ENCODE measurements around the gene FOXD4L3.
"Not testable (repeated sequence)": the region's sequence is repeated elsewhere in the genome, so short reads cannot be mapped to it uniquely, and the experiment has no call there.

The FOXD4L3 gene

GRCh38 chr9:68302567-68302966 is at the start of gene FOXD4L3:
TSS of gene FOXD4L3 (plus strand) at chr9:68302867. CDS start at chr9:68302952, 85 bp downstream.
- not testable (repeated sequence) for DNase-seq (ENCODE audit: low spot score)

GRCh38 chr9:68281041-68281440 is 21.6 kb upstream of the FOXD4L3 start:
- not testable (repeated sequence) for DNase-seq (ENCODE audit: low spot score)

GRCh38 chr9:68303771-68304170 is 1.1 kb downstream of the FOXD4L3 start:
- DNase-seq (ENCODE audit: low spot score) = not testable (repeated sequence)

- not testable (repeated sequence) for DNase-seq (ENCODE audit: low spot score)
Observed at GRCh38 chr9:68304212-68304611, 1.5 kb downstream of the FOXD4L3 start.

- DNase-seq (ENCODE audit: low spot score) = not testable (repeated sequence)
Observed at GRCh38 chr9:68304777-68305176, 2.1 kb downstream of the FOXD4L3 start.

- DNase-seq (ENCODE audit: low spot score) = not testable (repeated sequence)
Observed at GRCh38 chr9:68305680-68306285, 3.1 kb downstream of the FOXD4L3 start.

GRCh38 chr9:68306391-68306964 is 3.8 kb downstream of the FOXD4L3 start:
- not testable (repeated sequence) for DNase-seq (ENCODE audit: low spot score)

- not testable (repeated sequence) for DNase-seq (ENCODE audit: low spot score)
Observed at GRCh38 chr9:68307127-68307526, 4.5 kb downstream of the FOXD4L3 start.

GRCh38 chr9:68307654-68308053 is 5.0 kb downstream of the FOXD4L3 start:
- not testable (repeated sequence) for DNase-seq (ENCODE audit: low spot score)

GRCh38 chr9:68311208-68311607 is 8.5 kb downstream of the FOXD4L3 start:
- not testable (repeated sequence) for DNase-seq (ENCODE audit: low spot score)

GRCh38 chr9:68318209-68318608 is 15.5 kb downstream of the FOXD4L3 start:
- not testable (repeated sequence) for DNase-seq (ENCODE audit: low spot score)

- not testable (repeated sequence) for DNase-seq (ENCODE audit: low spot score)
Observed at GRCh38 chr9:68323749-68324148, 21.1 kb downstream of the FOXD4L3 start.

GRCh38 chr9:68324518-68324917 is 21.9 kb downstream of the FOXD4L3 start:
- not testable (repeated sequence) for DNase-seq (ENCODE audit: low spot score)

GRCh38 chr9:68329106-68329505 is 26.4 kb downstream of the FOXD4L3 start:
- not testable (repeated sequence) for DNase-seq (ENCODE audit: low spot score)

GRCh38 chr9:68330531-68331173 is 28.0 kb downstream of the FOXD4L3 start:
- not testable (repeated sequence) for DNase-seq (ENCODE audit: low spot score)

- not testable (repeated sequence) for DNase-seq (ENCODE audit: low spot score)
Observed at GRCh38 chr9:68332122-68332521, 29.5 kb downstream of the FOXD4L3 start.

- DNase-seq (ENCODE audit: low spot score) = not testable (repeated sequence)
Observed at GRCh38 chr9:68335935-68336334, 33.3 kb downstream of the FOXD4L3 start.

- not testable (repeated sequence) for DNase-seq (ENCODE audit: low spot score)
Observed at GRCh38 chr9:68336639-68337339, 34.1 kb downstream of the FOXD4L3 start.

GRCh38 chr9:68338000-68338399 is 35.3 kb downstream of the FOXD4L3 start:
- not testable (repeated sequence) for DNase-seq (ENCODE audit: low spot score)

- DNase-seq (ENCODE audit: low spot score) = not testable (repeated sequence)
Observed at GRCh38 chr9:68342265-68343025, 39.8 kb downstream of the FOXD4L3 start.

- not testable (repeated sequence) for DNase-seq (ENCODE audit: low spot score)
Observed at GRCh38 chr9:68343242-68343641, 40.6 kb downstream of the FOXD4L3 start.

GRCh38 chr9:68343992-68344391 is 41.3 kb downstream of the FOXD4L3 start:
- not testable (repeated sequence) for DNase-seq (ENCODE audit: low spot score)

Data from HuH-7.5 (cell line).